HEK293T (cell line): ENCODE results near the gene RBM27.

ENCODE experiments used
- ARNT ChIP-seq: fragments of 450-650 bp; IDR thresholded peaks from 2 replicates; pipeline ENCODE4 v1.6.1; 2017; ENCODE audit warnings: mild to moderate bottlenecking
- BHLHE40 ChIP-seq: fragments of 450-650 bp; IDR thresholded peaks from 2 replicates; pipeline ENCODE4 v1.6.1; 2016; ENCODE audit warnings: mild to moderate bottlenecking, moderate library complexity, borderline replicate concordance
- CTBP1 ChIP-seq: fragments of 450-650 bp; IDR thresholded peaks from 2 replicates; pipeline ENCODE4 v1.6.1; 2016; ENCODE audit warnings: borderline replicate concordance
- ELF4 ChIP-seq: fragments of 450-650 bp; IDR thresholded peaks from 2 replicates; pipeline ENCODE4 v1.6.1; 2017; ENCODE audit warnings: antibody characterized with exemption
- FOXA1 ChIP-seq: fragments of 450-650 bp; IDR thresholded peaks from 2 replicates; pipeline ENCODE4 v1.6.1; 2016; ENCODE audit warnings: mild to moderate bottlenecking
- FOXM1 ChIP-seq: fragments of 450-650 bp; IDR thresholded peaks from 2 replicates; pipeline ENCODE4 v1.6.1; 2017; ENCODE audit warnings: mild to moderate bottlenecking, borderline replicate concordance
- HDGF ChIP-seq: fragments of 450-650 bp; IDR thresholded peaks from 2 replicates; pipeline ENCODE4 v1.6.1; 2017; ENCODE audit warnings: antibody characterized with exemption, borderline replicate concordance
- LEF1 ChIP-seq: fragments of 450-650 bp; IDR thresholded peaks from 2 replicates; pipeline ENCODE4 v1.6.1; 2017; ENCODE audit warnings: mild to moderate bottlenecking, borderline replicate concordance
- NFRKB ChIP-seq: fragments of 450-650 bp; IDR thresholded peaks from 2 replicates; pipeline ENCODE4 v1.6.1; 2016; ENCODE audit warnings: mild to moderate bottlenecking, moderate library complexity
- SP1 ChIP-seq: fragments of 450-650 bp; IDR thresholded peaks from 2 replicates; pipeline ENCODE4 v1.6.1; 2017
- SUZ12 ChIP-seq: fragments of 450-650 bp; IDR thresholded peaks from 2 replicates; pipeline ENCODE4 v1.6.1; 2016; ENCODE audit warnings: mild to moderate bottlenecking
- TARDBP ChIP-seq: fragments of 450-650 bp; IDR thresholded peaks from 2 replicates; pipeline ENCODE4 v1.6.1; 2016
- TF ChIP-seq, protein P1 (sequence below): fragments of 450-650 bp; IDR thresholded peaks from 2 replicates; pipeline ENCODE4 v1.6.1; 2016

- TF ChIP-seq SP1 (no peak), CTBP1 (no peak), TARDBP (no peak), SUZ12 (no peak), BHLHE40 (no peak), HDGF (no peak), LEF1 (no peak), FOXM1 (no peak), ELF4 (no peak), NFRKB (no peak), FOXA1 (no peak), ARNT (no peak)
- TF ChIP-seq, protein P1, sequence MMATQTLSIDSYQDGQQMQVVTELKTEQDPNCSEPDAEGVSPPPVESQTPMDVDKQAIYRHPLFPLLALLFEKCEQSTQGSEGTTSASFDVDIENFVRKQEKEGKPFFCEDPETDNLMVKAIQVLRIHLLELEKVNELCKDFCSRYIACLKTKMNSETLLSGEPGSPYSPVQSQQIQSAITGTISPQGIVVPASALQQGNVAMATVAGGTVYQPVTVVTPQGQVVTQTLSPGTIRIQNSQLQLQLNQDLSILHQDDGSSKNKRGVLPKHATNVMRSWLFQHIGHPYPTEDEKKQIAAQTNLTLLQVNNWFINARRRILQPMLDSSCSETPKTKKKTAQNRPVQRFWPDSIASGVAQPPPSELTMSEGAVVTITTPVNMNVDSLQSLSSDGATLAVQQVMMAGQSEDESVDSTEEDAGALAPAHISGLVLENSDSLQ = no peak
Measured at GRCh38 chr5:146164382-146164781, 39.0 kb upstream of the RBM27 start.
